Measurements from ENCODE around the gene LTN1.

Gene LTN1

DNA sequence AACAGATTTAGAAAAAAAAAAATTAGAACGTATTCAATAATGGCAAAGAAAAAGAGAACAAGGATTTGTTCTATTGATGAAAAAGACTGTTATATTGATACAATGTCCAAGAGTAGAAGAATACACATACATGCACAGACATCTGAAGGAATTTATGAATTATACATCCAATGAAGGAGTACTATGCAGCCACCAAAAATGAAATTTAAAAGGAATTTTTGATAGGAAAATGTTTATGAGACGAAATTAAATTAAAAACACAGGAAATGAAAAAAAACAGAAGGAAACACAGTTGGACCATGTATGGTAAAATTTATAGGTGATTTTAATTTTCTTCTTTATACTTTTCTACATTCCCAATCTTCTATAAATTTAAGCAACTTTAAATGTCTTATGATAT lies 110.3 kb downstream of the LTN1 start:
- Histone ChIP-seq H3F3A (ENCODE audit: control insufficient read depth, insufficient read depth) (peaks cover 9% of the 10 kb centered on the region), H3K27ac (ENCODE audit: low read depth, low read length) (no peak overlapping the region), H4K20me1 (ENCODE audit: control insufficient read depth, insufficient read depth, low read depth, low read length) (no peaks in the 10 kb centered on the region), H3K9me3 (ENCODE audit: control insufficient read depth, insufficient read depth, low read length) (no peaks in the 10 kb centered on the region), H3K9me2 (replicated peaks; ENCODE audit: control insufficient read depth, low read length) (no peaks in the 10 kb centered on the region), H3K4me2 (ENCODE audit: low read length) (no peak overlapping the region), H3K4me1 (ENCODE audit: control insufficient read depth, low read length) (peaks cover 18% of the 10 kb centered on the region), H3K4me3 (ENCODE audit: low read length) (no peak overlapping the region), H3K27me3 (ENCODE audit: control insufficient read depth, low read length) (no peaks in the 10 kb centered on the region), H3K79me2 (ENCODE audit: control insufficient read depth, low read length) (peaks cover 11% of the 10 kb centered on the region), H3K36me3 (ENCODE audit: control insufficient read depth, low read length) (peaks cover 16% of the 10 kb centered on the region)
- no peak for TF ChIP-seq EZH2phosphoT487 (IDR thresholded peaks at IDR 0.05; ENCODE audit: borderline replicate concordance, low read length)
- TF ChIP-seq, protein P1, sequence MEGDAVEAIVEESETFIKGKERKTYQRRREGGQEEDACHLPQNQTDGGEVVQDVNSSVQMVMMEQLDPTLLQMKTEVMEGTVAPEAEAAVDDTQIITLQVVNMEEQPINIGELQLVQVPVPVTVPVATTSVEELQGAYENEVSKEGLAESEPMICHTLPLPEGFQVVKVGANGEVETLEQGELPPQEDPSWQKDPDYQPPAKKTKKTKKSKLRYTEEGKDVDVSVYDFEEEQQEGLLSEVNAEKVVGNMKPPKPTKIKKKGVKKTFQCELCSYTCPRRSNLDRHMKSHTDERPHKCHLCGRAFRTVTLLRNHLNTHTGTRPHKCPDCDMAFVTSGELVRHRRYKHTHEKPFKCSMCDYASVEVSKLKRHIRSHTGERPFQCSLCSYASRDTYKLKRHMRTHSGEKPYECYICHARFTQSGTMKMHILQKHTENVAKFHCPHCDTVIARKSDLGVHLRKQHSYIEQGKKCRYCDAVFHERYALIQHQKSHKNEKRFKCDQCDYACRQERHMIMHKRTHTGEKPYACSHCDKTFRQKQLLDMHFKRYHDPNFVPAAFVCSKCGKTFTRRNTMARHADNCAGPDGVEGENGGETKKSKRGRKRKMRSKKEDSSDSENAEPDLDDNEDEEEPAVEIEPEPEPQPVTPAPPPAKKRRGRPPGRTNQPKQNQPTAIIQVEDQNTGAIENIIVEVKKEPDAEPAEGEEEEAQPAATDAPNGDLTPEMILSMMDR (IDR thresholded peaks at IDR 0.05; ENCODE audit: low read depth, low read length, poor library complexity, severe bottlenecking): no peak
